Measurements from ENCODE around the gene TAP2.

The TAP2 gene

GRCh38 chr6:32844839-32845383, 6.4 kb upstream of the TAP2 start:
- Histone ChIP-seq H3K9me3 (ENCODE audit: control insufficient read depth, insufficient read depth, low read length) (no peaks in the 10 kb centered on the region), H3K4me3 (ENCODE audit: low read length) (peak overlapping the region; percentile 9; the same call in 1 of the 2 replicates), H3K4me1 (ENCODE audit: control insufficient read depth, insufficient read depth, low read length) (no peaks in the 10 kb centered on the region), H3K36me3 (ENCODE audit: control insufficient read depth, insufficient read depth, low read length) (no peaks in the 10 kb centered on the region), H3K27ac (ENCODE audit: low read length) (no peak overlapping the region), H3K27me3 (ENCODE audit: control insufficient read depth, insufficient read depth, low read length) (no peaks in the 10 kb centered on the region)
- WGBS (ENCODE audit: insufficient coverage, insufficient read length), result no CpG with 5 or more reads among the region's 19 CpGs
- DNase-seq (ENCODE audit: low read depth, low spot score), result no peak

- Histone ChIP-seq H3K36me3 (ENCODE audit: control insufficient read depth, insufficient read depth, low read length) (no peaks in the 10 kb centered on the region), H3K4me1 (ENCODE audit: control insufficient read depth, insufficient read depth, low read length) (no peaks in the 10 kb centered on the region)
Observed at GRCh38 chr6:32843979-32844838, 5.7 kb upstream of the TAP2 start, which contains the start of gene PSMB8. TSS of gene PSMB8 (minus strand) at chr6:32844047. CDS start at chr6:32843996, 51 bp downstream.

GRCh38 chr6:32843331-32843978, 4.9 kb upstream of the TAP2 start:
- Histone ChIP-seq H3K27ac (ENCODE audit: low read length) (no peak overlapping the region), H3K4me1 (ENCODE audit: control insufficient read depth, insufficient read depth, low read length) (no peaks in the 10 kb centered on the region), H3K36me3 (ENCODE audit: control insufficient read depth, insufficient read depth, low read length) (no peaks in the 10 kb centered on the region), H3K4me3 (ENCODE audit: low read length) (peak overlapping the region; percentile 67; the same call in 1 of the 2 replicates), H3K27me3 (ENCODE audit: control insufficient read depth, insufficient read depth, low read length) (no peaks in the 10 kb centered on the region), H3K9me3 (ENCODE audit: control insufficient read depth, insufficient read depth, low read length) (no peaks in the 10 kb centered on the region)
- DNase-seq (ENCODE audit: low read depth, low spot score), result no peak
- WGBS (ENCODE audit: insufficient coverage, insufficient read length), result no CpG with 5 or more reads among the region's 28 CpGs

More at GRCh38 chr6:32843979-32844838, 5.7 kb upstream of the TAP2 start, which contains the start of gene PSMB8:
- H3K4me3 ChIP-seq (ENCODE audit: low read length), result peak within 1 kb of the TSS; percentile 67; the same call in 1 of the 2 replicates
- no peaks in the 10 kb centered on the region for H3K9me3 ChIP-seq (ENCODE audit: control insufficient read depth, insufficient read depth, low read length)
- WGBS (ENCODE audit: insufficient coverage, insufficient read length), result no CpG with 5 or more reads among the region's 40 CpGs
- no peak within 1 kb of the TSS for H3K27ac ChIP-seq (ENCODE audit: low read length)
- peak; percentile 92 for DNase-seq (ENCODE audit: low read depth, low spot score)
- no peaks in the 10 kb centered on the region for H3K27me3 ChIP-seq (ENCODE audit: control insufficient read depth, insufficient read depth, low read length)

- Histone ChIP-seq H3K4me1 (ENCODE audit: control insufficient read depth, insufficient read depth, low read length) (no peaks in the 10 kb centered on the region), H3K4me3 (ENCODE audit: low read length) (no peak overlapping the region), H3K9me3 (ENCODE audit: control insufficient read depth, insufficient read depth, low read length) (no peaks in the 10 kb centered on the region), H3K27me3 (ENCODE audit: control insufficient read depth, insufficient read depth, low read length) (no peaks in the 10 kb centered on the region), H3K36me3 (ENCODE audit: control insufficient read depth, insufficient read depth, low read length) (no peaks in the 10 kb centered on the region), H3K27ac (ENCODE audit: low read length) (no peak overlapping the region)
- no peak for DNase-seq (ENCODE audit: low read depth, low spot score)
- WGBS (ENCODE audit: insufficient coverage, insufficient read length), result no CpG with 5 or more reads among the region's 8 CpGs
Observed at GRCh38 chr6:32842690-32843089, 4.2 kb upstream of the TAP2 start.

- H3K4me1 ChIP-seq (ENCODE audit: control insufficient read depth, insufficient read depth, low read length), result no peaks in the 10 kb centered on the region
- H3K27ac ChIP-seq (ENCODE audit: low read length), result no peak overlapping the region
- DNase-seq (ENCODE audit: low read depth, low spot score), result no peak
- no peaks in the 10 kb centered on the region for H3K36me3 ChIP-seq (ENCODE audit: control insufficient read depth, insufficient read depth, low read length)
- no peaks in the 10 kb centered on the region for H3K27me3 ChIP-seq (ENCODE audit: control insufficient read depth, insufficient read depth, low read length)
- H3K9me3 ChIP-seq (ENCODE audit: control insufficient read depth, insufficient read depth, low read length), result no peaks in the 10 kb centered on the region
- H3K4me3 ChIP-seq (ENCODE audit: low read length), result no peak overlapping the region
- WGBS (ENCODE audit: insufficient coverage, insufficient read length), result no CpG with 5 or more reads among the region's 6 CpGs
Observed at GRCh38 chr6:32842021-32842650, 3.6 kb upstream of the TAP2 start.

GRCh38 chr6:32840604-32841246, 2.2 kb upstream of the TAP2 start:
- Histone ChIP-seq H3K9me3 (ENCODE audit: control insufficient read depth, insufficient read depth, low read length) (no peaks in the 10 kb centered on the region), H3K27ac (ENCODE audit: low read length) (no peak overlapping the region), H3K4me1 (ENCODE audit: control insufficient read depth, insufficient read depth, low read length) (no peaks in the 10 kb centered on the region), H3K27me3 (ENCODE audit: control insufficient read depth, insufficient read depth, low read length) (no peaks in the 10 kb centered on the region), H3K4me3 (ENCODE audit: low read length) (no peak overlapping the region), H3K36me3 (ENCODE audit: control insufficient read depth, insufficient read depth, low read length) (no peaks in the 10 kb centered on the region)
- DNase-seq (ENCODE audit: low read depth, low spot score), result no peak
- no CpG with 5 or more reads among the region's 9 CpGs for WGBS (ENCODE audit: insufficient coverage, insufficient read length)

GRCh38 chr6:32839356-32839755, 817 bp upstream of the TAP2 start:
- no peak for DNase-seq (ENCODE audit: low read depth, low spot score)
- Histone ChIP-seq H3K4me1 (ENCODE audit: control insufficient read depth, insufficient read depth, low read length) (no peaks in the 10 kb centered on the region), H3K27me3 (ENCODE audit: control insufficient read depth, insufficient read depth, low read length) (no peaks in the 10 kb centered on the region), H3K9me3 (ENCODE audit: control insufficient read depth, insufficient read depth, low read length) (no peaks in the 10 kb centered on the region), H3K4me3 (ENCODE audit: low read length) (no peak overlapping the region), H3K36me3 (ENCODE audit: control insufficient read depth, insufficient read depth, low read length) (no peaks in the 10 kb centered on the region), H3K27ac (ENCODE audit: low read length) (no peak overlapping the region)
- no CpG with 5 or more reads among the region's 15 CpGs for WGBS (ENCODE audit: insufficient coverage, insufficient read length)

GRCh38 chr6:32837651-32838113, 857 bp downstream of the TAP2 start:
- Histone ChIP-seq H3K9me3 (ENCODE audit: control insufficient read depth, insufficient read depth, low read length) (no peaks in the 10 kb centered on the region), H3K4me1 (ENCODE audit: control insufficient read depth, insufficient read depth, low read length) (no peaks in the 10 kb centered on the region), H3K4me3 (ENCODE audit: low read length) (peak overlapping the region; percentile 68; the same call in 1 of the 2 replicates), H3K27ac (ENCODE audit: low read length) (no peak overlapping the region), H3K36me3 (ENCODE audit: control insufficient read depth, insufficient read depth, low read length) (no peaks in the 10 kb centered on the region), H3K27me3 (ENCODE audit: control insufficient read depth, insufficient read depth, low read length) (no peaks in the 10 kb centered on the region)
- DNase-seq (ENCODE audit: low read depth, low spot score), result no peak
- no CpG with 5 or more reads among the region's 12 CpGs for whole genome bisulfite sequencing (ENCODE audit: insufficient coverage, insufficient read length)

GRCh38 chr6:32836873-32837272, 1.7 kb downstream of the TAP2 start:
- H3K36me3 ChIP-seq (ENCODE audit: control insufficient read depth, insufficient read depth, low read length), result no peaks in the 10 kb centered on the region
- H3K27ac ChIP-seq (ENCODE audit: low read length), result no peak overlapping the region
- no peaks in the 10 kb centered on the region for H3K4me1 ChIP-seq (ENCODE audit: control insufficient read depth, insufficient read depth, low read length)
- H3K9me3 ChIP-seq (ENCODE audit: control insufficient read depth, insufficient read depth, low read length), result no peaks in the 10 kb centered on the region
- no peak for DNase-seq (ENCODE audit: low read depth, low spot score)
- H3K27me3 ChIP-seq (ENCODE audit: control insufficient read depth, insufficient read depth, low read length), result no peaks in the 10 kb centered on the region
- no peak overlapping the region for H3K4me3 ChIP-seq (ENCODE audit: low read length)
- no CpG with 5 or more reads among the region's 2 CpGs for WGBS (ENCODE audit: insufficient coverage, insufficient read length)

Measured in iPS DF 6.9 (cell line).